ENCODE data around the gene PCDHAC2.

DNA sequence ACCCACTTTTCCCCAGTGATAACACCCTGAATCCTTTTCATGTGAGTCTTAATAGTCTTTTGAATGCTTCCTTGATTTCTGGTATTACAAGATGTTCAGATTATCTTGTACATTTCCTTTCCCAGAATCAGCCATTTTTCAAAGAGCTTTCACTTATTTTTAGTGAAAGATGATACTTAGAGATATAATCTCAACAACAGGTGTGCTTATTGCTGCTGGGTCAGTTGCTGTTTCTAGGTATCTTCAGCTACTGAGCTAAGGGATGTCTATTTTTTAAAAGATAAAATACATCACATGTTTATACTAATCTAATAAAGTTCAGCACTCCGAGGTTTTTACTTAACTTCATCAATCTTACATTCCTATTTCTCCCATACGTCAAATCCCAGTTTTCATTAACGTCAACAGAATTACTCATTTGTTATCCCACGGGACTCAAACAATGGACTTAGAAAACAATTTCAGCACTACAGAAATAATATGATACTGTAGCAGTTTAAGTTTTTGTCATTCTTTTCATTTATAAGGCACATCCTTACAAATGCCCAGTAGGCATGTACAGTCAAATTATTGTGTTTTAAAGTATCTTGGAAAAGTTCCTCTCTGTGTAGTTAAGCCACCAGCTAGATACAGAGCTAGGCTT lies 31.2 kb upstream of the PCDHAC2 start:
- TF ChIP-seq, protein P1, sequence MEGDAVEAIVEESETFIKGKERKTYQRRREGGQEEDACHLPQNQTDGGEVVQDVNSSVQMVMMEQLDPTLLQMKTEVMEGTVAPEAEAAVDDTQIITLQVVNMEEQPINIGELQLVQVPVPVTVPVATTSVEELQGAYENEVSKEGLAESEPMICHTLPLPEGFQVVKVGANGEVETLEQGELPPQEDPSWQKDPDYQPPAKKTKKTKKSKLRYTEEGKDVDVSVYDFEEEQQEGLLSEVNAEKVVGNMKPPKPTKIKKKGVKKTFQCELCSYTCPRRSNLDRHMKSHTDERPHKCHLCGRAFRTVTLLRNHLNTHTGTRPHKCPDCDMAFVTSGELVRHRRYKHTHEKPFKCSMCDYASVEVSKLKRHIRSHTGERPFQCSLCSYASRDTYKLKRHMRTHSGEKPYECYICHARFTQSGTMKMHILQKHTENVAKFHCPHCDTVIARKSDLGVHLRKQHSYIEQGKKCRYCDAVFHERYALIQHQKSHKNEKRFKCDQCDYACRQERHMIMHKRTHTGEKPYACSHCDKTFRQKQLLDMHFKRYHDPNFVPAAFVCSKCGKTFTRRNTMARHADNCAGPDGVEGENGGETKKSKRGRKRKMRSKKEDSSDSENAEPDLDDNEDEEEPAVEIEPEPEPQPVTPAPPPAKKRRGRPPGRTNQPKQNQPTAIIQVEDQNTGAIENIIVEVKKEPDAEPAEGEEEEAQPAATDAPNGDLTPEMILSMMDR (IDR thresholded peaks at IDR 0.05) = no peak
- no peak for TF ChIP-seq POLR2A (IDR thresholded peaks at IDR 0.05)

Data from Peyer's patch (tissue), 4 donors.